ENCODE results near the gene SEMA4G. TPM values are rescaled to one million over a fixed set of nuclear protein-coding genes. Genes with fewer than 3 reads are reported as not detected.

SEMA4G gene
- 1.1 and 1.7 TPM in 2 replicates for total RNA-seq (2014; rRNA removed; shearing (Covaris generic))
- polyA plus RNA-seq (2014; cell fraction: nucleus; rRNA removed), result 1.2 and 1.9 TPM in 2 replicates

GRCh38 chr10:100969187-100970075 lies at the start of gene SEMA4G:
SEMA4G (plus strand) TSS chr10:100969504; CDS start chr10:100972913, 3,409 bp downstream.
- peak; percentile 15 for DNase-seq (ENCODE audit: extremely low read depth, low read depth)

GRCh38 chr10:100923580-100923979 lies 45.7 kb upstream of the SEMA4G start:
- no peak for DNase-seq (ENCODE audit: extremely low read depth, low read depth)

GRCh38 chr10:100927266-100927665 lies 42.0 kb upstream of the SEMA4G start:
- DNase-seq (ENCODE audit: extremely low read depth, low read depth), result no peak

- DNase-seq (ENCODE audit: extremely low read depth, low read depth), result no peak
These were observed 41.3 kb upstream of the SEMA4G start for GRCh38 chr10:100928039-100928438.

GRCh38 chr10:100930368-100930767 lies 38.9 kb upstream of the SEMA4G start:
- DNase-seq (ENCODE audit: extremely low read depth, low read depth), result no peak

- DNase-seq (ENCODE audit: extremely low read depth, low read depth), result no peak
These were observed 35.1 kb upstream of the SEMA4G start for GRCh38 chr10:100934084-100934659.

- no peak for DNase-seq (ENCODE audit: extremely low read depth, low read depth)
These were observed 29.4 kb upstream of the SEMA4G start for GRCh38 chr10:100939763-100940344.

- no peak for DNase-seq (ENCODE audit: extremely low read depth, low read depth)
These were observed 27.1 kb upstream of the SEMA4G start for GRCh38 chr10:100942229-100942628.

GRCh38 chr10:100943508-100943907 lies 25.8 kb upstream of the SEMA4G start:
- no peak for DNase-seq (ENCODE audit: extremely low read depth, low read depth)

- no peak for DNase-seq (ENCODE audit: extremely low read depth, low read depth)
These were observed 23.6 kb upstream of the SEMA4G start for GRCh38 chr10:100945754-100946153.

- DNase-seq (ENCODE audit: extremely low read depth, low read depth), result no peak
These were observed 20.4 kb upstream of the SEMA4G start for GRCh38 chr10:100948916-100949315.

- no peak for DNase-seq (ENCODE audit: extremely low read depth, low read depth)
These were observed 9.1 kb upstream of the SEMA4G start for GRCh38 chr10:100960251-100960650.

GRCh38 chr10:100962351-100963080 lies 6.8 kb upstream of the SEMA4G start:
- DNase-seq (ENCODE audit: extremely low read depth, low read depth), result no peak

GRCh38 chr10:100963826-100964225 lies 5.5 kb upstream of the SEMA4G start:
- no peak for DNase-seq (ENCODE audit: extremely low read depth, low read depth)

- DNase-seq (ENCODE audit: extremely low read depth, low read depth), result no peak
These were observed 3.5 kb upstream of the SEMA4G start for GRCh38 chr10:100965820-100966219.

- no peak for DNase-seq (ENCODE audit: extremely low read depth, low read depth)
These were observed 2.4 kb upstream of the SEMA4G start for GRCh38 chr10:100966887-100967286.

GRCh38 chr10:100967332-100967731 lies 2.0 kb upstream of the SEMA4G start:
- DNase-seq (ENCODE audit: extremely low read depth, low read depth), result no peak

GRCh38 chr10:100968062-100968736 lies 1.1 kb upstream of the SEMA4G start:
- DNase-seq (ENCODE audit: extremely low read depth, low read depth), result no peak

GRCh38 chr10:100968863-100969186 lies 479 bp upstream of the SEMA4G start:
- DNase-seq (ENCODE audit: extremely low read depth, low read depth), result no peak

- DNase-seq (ENCODE audit: extremely low read depth, low read depth), result no peak
These were observed 991 bp downstream of the SEMA4G start for GRCh38 chr10:100970076-100970913.
